AG04450 (cell line): ENCODE results near the gene AP1S2. TPM values are rescaled to one million over a fixed set of nuclear protein-coding genes. Genes with fewer than 3 reads are reported as not detected.
A peak's percentile ranks its signal among the peaks of the same experiment; 100 is the strongest.

ENCODE experiments used
- CTCF ChIA-PET: fragments of 300-600, 350-600 bp; formaldehyde crosslinking; extraction: SDS; loops from one replicate; lab custom pipeline; 2022; ENCODE audit warnings: antibody characterized with exemption, inconsistent platforms; lab: Charles Lee
- POLR2A ChIA-PET: fragments of 350-600 bp; formaldehyde crosslinking; extraction: SDS; loops from one replicate; lab custom pipeline; 2021; ENCODE audit warnings: antibody characterized with exemption, inconsistent platforms; lab: Yijun Ruan, JAX
- DNase-seq: peaks from one replicate; pipeline ENCODE4 v3.0.0-alpha.2; 2011; ENCODE audit warnings: low read depth, low spot score
- H3K27ac ChIP-seq: one replicate; pipeline ENCODE4 v1.5.1; 2012; ENCODE audit warnings: low read depth, low read length, control low read depth
- H3K27me3 ChIP-seq: one replicate; pipeline ENCODE4 v1.6.0; 2012; ENCODE audit warnings: low read length; ENCODE audit not compliant: control insufficient read depth, insufficient read depth
- H3K4me3 ChIP-seq: 2 replicates; pipeline ENCODE4 v1.5.1; 2011; ENCODE audit warnings: mild to moderate bottlenecking, low read depth, low read length, control low read depth
- H3K9me3 ChIP-seq: 2 replicates; pipeline ENCODE4 v1.5.1; 2012; ENCODE audit warnings: low read length; ENCODE audit not compliant: control insufficient read depth, insufficient read depth
- CTCF ChIP-seq: IDR thresholded peaks from 2 replicates; pipeline ENCODE4 v1.5.1; 2011; ENCODE audit warnings: low read depth, low read length, control low read depth, inconsistent platforms
- polyA plus RNA-seq: library from polyadenylated mRNA; depleted of rRNA; stranded (reverse); fragments of >200 nt; gene quantifications from 2 replicates; pipeline ENCODE4 v1.2.3, GENCODE V29; 2011

AP1S2 gene
- polyA plus RNA-seq, 1 experiment = 60.8 TPM

- ChIA-PET POLR2A (no interaction called here), CTCF (no interaction called here)
Measured at GRCh38 chrX:15877380-15877779, 22.8 kb upstream of the AP1S2 start.

GRCh38 chrX:15874672-15875071, 20.1 kb upstream of the AP1S2 start:
- no peak overlapping the region for H3K27ac ChIP-seq
- H3K4me3 ChIP-seq = no peak overlapping the region
- H3K27me3 ChIP-seq = no peaks in the 10 kb centered on the region
- H3K9me3 ChIP-seq = no peaks in the 10 kb centered on the region
- TF ChIP-seq CTCF = no peak
- no peak for DNase-seq
- CTCF ChIA-PET = no interaction called here
- POLR2A ChIA-PET = no interaction called here

More at GRCh38 chrX:15877380-15877779, 22.8 kb upstream of the AP1S2 start:
- Histone ChIP-seq H3K27me3 (no peaks in the 10 kb centered on the region), H3K4me3 (no peak overlapping the region), H3K9me3 (no peaks in the 10 kb centered on the region), H3K27ac (no peak overlapping the region)
- DNase-seq = peak; percentile 10
- no peak for TF ChIP-seq CTCF

- H3K27ac ChIP-seq = no peak overlapping the region
- CTCF ChIA-PET = interaction anchor here (0.6 kb wide), 1 partner anchor 823 kb away, joined by 3 read pairs; no protein-coding TSS in a partner anchor
- DNase-seq = no peak
- POLR2A ChIA-PET = no interaction called here
- H3K27me3 ChIP-seq = no peaks in the 10 kb centered on the region
- no peaks in the 10 kb centered on the region for H3K9me3 ChIP-seq
- H3K4me3 ChIP-seq = no peak overlapping the region
- TF ChIP-seq CTCF = no peak
Measured at GRCh38 chrX:15873566-15873965, 19.0 kb upstream of the AP1S2 start.

- ChIA-PET CTCF (no interaction called here), POLR2A (no interaction called here)
- H3K27ac ChIP-seq = no peak overlapping the region
- no peaks in the 10 kb centered on the region for H3K27me3 ChIP-seq
- no peaks in the 10 kb centered on the region for H3K9me3 ChIP-seq
- no peak for TF ChIP-seq CTCF
- no peak overlapping the region for H3K4me3 ChIP-seq
- no peak for DNase-seq
Measured at GRCh38 chrX:15870310-15870709, 15.7 kb upstream of the AP1S2 start.

- H3K4me3 ChIP-seq = no peak overlapping the region
- ChIA-PET POLR2A (no interaction called here), CTCF (no interaction called here)
- H3K27ac ChIP-seq = no peak overlapping the region
- no peak for TF ChIP-seq CTCF
- no peak for DNase-seq
- H3K9me3 ChIP-seq = no peaks in the 10 kb centered on the region
- H3K27me3 ChIP-seq = no peaks in the 10 kb centered on the region
Measured at GRCh38 chrX:15869695-15870094, 15.1 kb upstream of the AP1S2 start.
